Measurements from ENCODE around the gene GTPBP1. TPM values are rescaled to one million over a fixed set of nuclear protein-coding genes. Genes with fewer than 3 reads are reported as not detected.
A peak's percentile ranks its signal among the peaks of the same experiment; 100 is the strongest.

The GTPBP1 gene
- total RNA-seq, 1 donor from 2014 or later = 60.1 TPM

DNA sequence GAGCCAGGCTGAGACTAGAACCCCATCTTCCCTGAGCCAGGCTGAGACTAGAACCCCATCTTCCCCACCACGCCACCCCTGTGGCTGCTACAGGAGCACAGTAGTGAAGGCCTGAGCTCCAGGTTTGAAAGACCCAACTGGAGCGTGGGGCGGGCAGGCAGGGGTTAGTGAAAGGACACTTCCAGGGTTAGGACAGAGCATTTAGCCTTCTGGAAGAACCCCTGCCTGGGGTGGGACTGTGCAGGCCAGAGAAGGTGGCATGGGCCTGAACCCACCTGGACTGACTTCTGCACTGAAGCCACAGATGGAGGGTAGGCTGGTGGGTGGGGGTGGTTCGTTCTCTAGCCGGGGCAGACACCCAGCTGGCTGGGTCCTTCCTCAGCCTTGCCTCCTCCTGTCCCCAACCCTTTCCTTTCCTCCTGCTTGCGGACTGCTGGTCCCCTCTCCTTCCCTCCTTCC lies 26.0 kb downstream of the GTPBP1 start:
- Mint-ChIP-seq H3K4me3 (no peak overlapping the region), H3K4me1 (ENCODE audit: unreplicated experiment) (peaks cover 3% of the 10 kb centered on the region), H3K9me3 (no peaks in the 10 kb centered on the region), H3K36me3 (peaks cover 3% of the 10 kb centered on the region), H3K27me3 (no peaks in the 10 kb centered on the region), H3K27ac (no peak overlapping the region)
- no peak for DNase-seq (ENCODE audit: extremely low spot score, unreplicated experiment)
- TF ChIP-seq, protein P1, sequence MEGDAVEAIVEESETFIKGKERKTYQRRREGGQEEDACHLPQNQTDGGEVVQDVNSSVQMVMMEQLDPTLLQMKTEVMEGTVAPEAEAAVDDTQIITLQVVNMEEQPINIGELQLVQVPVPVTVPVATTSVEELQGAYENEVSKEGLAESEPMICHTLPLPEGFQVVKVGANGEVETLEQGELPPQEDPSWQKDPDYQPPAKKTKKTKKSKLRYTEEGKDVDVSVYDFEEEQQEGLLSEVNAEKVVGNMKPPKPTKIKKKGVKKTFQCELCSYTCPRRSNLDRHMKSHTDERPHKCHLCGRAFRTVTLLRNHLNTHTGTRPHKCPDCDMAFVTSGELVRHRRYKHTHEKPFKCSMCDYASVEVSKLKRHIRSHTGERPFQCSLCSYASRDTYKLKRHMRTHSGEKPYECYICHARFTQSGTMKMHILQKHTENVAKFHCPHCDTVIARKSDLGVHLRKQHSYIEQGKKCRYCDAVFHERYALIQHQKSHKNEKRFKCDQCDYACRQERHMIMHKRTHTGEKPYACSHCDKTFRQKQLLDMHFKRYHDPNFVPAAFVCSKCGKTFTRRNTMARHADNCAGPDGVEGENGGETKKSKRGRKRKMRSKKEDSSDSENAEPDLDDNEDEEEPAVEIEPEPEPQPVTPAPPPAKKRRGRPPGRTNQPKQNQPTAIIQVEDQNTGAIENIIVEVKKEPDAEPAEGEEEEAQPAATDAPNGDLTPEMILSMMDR (conservative IDR thresholded peaks at IDR 0.05) = no peak

DNA sequence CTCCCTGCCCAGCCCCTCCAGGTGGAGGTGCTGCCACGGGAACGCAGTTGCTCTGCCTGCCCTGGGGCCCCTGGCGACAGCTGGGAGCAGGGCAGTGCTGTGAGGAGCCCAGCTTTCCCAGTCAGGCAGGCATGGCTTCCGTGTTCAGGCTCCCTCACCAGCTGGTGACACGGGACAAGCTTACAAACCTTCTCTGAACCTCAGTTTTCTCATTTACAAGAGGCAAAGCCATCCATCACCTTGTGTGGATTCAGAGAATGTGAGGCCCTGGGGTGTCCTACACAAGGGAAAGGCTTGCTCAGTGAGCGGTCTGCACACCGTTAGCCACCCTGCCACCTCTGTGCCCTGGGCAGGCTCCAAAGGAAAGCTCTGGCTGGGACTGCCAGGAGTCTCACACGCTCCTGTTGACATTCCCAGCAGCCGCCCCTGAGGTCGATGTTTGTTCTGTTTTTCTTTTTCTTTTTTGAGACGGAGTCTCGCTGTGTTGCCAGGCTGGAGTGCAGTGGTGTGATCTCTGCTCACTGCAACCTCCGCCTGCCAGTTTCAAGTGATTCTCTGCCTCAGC lies 26.6 kb downstream of the GTPBP1 start:
- Mint-ChIP-seq H3K4me3 (no peak overlapping the region), H3K27ac (peak overlapping the region; percentile 86)
- TF ChIP-seq, protein P1 (conservative IDR thresholded peaks at IDR 0.05) = no peak

DNA sequence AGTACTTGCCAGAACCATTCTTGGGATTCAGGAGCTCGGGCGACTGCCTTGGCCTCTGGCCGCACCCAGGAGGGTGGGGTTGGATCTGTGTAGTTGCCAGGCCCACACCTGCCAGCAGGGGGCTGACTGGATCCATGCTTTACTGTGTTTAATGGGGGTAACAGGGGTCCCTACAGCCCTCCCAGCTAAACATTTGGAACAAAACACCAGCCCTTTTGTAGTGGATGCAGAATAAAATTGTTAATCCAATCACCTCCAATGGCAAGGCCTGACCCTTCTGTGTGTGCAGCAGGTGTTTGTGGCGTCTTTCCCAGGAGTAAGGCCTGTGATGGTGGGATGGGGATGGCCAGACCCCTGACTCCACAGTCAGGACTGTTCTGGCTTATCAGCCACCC lies 27.6 kb downstream of the GTPBP1 start:
- Mint-ChIP-seq H3K27ac (peak overlapping the region; percentile 86), H3K36me3 (peaks cover 5% of the 10 kb centered on the region)
- no peak for DNase-seq (ENCODE audit: extremely low spot score, unreplicated experiment)

More for the DNA sequence above, 26.6 kb downstream of the GTPBP1 start:
- Mint-ChIP-seq H3K27me3 (no peaks in the 10 kb centered on the region), H3K36me3 (peaks cover 3% of the 10 kb centered on the region), H3K4me1 (ENCODE audit: unreplicated experiment) (peaks cover 3% of the 10 kb centered on the region), H3K9me3 (no peaks in the 10 kb centered on the region)
- DNase-seq (ENCODE audit: extremely low spot score, unreplicated experiment) = no peak

DNA sequence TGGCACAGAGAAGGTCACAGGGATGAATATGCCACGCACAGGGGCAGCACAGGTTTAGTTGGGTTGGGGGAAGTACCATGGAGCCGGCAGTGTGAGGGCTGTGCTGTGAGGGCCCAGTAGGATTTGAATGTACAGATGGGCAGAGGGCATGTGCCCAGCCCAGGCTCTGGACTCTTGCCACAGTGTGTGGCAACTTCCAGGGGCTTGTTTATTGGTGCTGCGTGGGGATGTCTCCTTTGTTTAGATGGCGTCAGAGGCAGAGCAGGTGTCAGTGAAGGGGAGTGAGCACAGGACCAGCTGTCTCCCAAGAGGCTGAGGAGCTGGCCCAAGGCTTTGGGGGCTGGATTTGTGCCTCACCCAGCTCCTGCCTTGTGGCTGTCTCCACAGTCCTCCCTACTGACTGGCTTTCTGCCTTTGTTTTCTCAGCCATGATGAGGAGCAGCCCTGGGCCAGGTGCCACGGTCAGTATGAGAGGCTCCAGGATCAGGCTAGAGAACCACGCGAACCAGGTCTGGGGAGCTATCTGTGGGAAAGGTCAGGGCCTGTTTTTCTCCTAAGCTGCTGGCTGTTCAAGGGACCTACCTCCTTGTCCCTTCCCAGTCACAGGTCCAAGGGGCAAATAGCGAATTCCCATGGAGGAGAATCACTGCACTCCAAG lies 28.1 kb downstream of the GTPBP1 start:
- no peak for DNase-seq (ENCODE audit: extremely low spot score, unreplicated experiment)
- Mint-ChIP-seq H3K4me1 (ENCODE audit: unreplicated experiment) (peaks cover 3% of the 10 kb centered on the region), H3K9me3 (no peaks in the 10 kb centered on the region), H3K27me3 (no peaks in the 10 kb centered on the region), H3K27ac (peak overlapping the region; percentile 86), H3K4me3 (no peak overlapping the region), H3K36me3 (peaks cover 5% of the 10 kb centered on the region)
- TF ChIP-seq, protein P1 (conservative IDR thresholded peaks at IDR 0.05) = no peak

More for the DNA sequence above, 27.6 kb downstream of the GTPBP1 start:
- no peaks in the 10 kb centered on the region for H3K27me3 Mint-ChIP-seq
- H3K9me3 Mint-ChIP-seq = no peaks in the 10 kb centered on the region
- peaks cover 3% of the 10 kb centered on the region for H3K4me1 Mint-ChIP-seq (ENCODE audit: unreplicated experiment)
- no peak overlapping the region for H3K4me3 Mint-ChIP-seq
- TF ChIP-seq, protein P1 (conservative IDR thresholded peaks at IDR 0.05) = peak; percentile 84

DNA sequence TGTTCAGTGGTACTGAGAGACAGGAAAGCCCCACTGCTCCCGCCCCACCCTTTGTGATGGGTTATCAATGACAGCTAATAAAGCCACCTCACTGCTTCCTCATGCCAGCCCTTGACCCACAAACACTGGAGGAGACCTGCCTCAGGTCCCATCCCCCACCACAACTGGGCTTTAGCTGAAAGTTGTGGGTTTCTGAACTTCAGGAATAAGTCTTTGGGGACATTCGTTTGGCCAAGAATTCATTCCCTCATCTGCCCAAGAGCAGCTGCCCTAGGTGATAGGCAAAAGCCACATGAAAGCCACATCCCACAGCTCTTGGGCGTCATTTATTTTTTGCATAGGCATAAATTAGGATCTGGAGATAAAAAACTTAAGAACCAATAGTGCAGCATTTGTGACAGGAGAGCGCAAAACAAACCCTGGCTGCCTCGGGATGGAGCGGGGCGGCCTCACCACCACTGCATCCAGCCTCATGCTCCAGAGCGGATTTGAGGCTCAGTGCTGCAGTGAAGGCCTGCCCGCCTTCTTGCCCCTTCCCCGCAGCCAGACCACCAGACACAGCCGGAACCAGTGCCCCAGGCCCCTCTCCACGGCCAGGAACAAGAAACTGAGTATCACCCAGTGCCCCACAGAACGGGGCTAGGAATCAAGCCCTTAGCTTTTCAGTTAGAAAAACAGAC lies 28.8 kb downstream of the GTPBP1 start:
- no peaks in the 10 kb centered on the region for H3K9me3 Mint-ChIP-seq
- peaks cover 5% of the 10 kb centered on the region for H3K36me3 Mint-ChIP-seq
- TF ChIP-seq, protein P1 (conservative IDR thresholded peaks at IDR 0.05) = no peak
- H3K27ac Mint-ChIP-seq = peak overlapping the region; percentile 86
- H3K4me3 Mint-ChIP-seq = no peak overlapping the region
- no peaks in the 10 kb centered on the region for H3K27me3 Mint-ChIP-seq
- DNase-seq (ENCODE audit: extremely low spot score, unreplicated experiment) = no peak
- peaks cover 3% of the 10 kb centered on the region for H3K4me1 Mint-ChIP-seq (ENCODE audit: unreplicated experiment)
